ENCODE measurements around the gene C4BPB. TPM values are rescaled to one million over a fixed set of nuclear protein-coding genes. Genes with fewer than 3 reads are reported as not detected.

C4BPB gene
- polyA plus RNA-seq, 1 experiment: not detected

DNA sequence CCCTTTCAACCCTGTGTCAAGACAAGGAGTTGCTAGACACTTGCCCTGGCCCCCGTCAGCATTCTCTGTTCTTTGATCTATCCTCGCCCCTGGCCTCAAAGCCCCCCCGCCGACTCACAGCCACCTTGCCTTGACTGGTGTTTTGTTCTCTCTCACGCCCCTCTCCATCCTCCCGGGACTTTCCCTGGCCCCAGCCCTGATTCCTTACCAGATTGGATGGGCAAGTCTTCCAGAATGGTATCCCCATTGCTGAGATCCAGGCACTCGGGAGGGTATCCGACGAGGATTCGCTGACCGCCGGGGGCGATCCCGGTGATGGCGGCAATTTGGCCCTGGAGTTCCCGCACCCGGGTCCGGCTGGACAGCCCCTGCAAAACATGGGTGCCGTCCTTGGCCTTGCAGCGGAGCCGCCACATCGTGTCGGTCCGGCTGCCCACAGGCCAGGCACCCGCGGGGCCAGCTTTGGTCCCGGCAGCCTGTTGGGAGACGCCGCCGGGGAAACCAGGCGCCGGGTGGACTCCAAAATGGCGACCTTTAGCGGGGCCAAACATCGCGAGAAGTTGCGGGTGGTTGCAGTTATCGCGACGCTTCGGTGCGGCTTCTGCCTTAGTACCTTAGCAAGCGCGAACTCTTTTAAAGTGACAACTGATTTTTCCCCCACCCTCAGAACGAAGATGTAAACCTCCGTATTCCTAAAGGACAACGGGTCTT, 38.0 kb upstream of the C4BPB start:
- Histone ChIP-seq H3K27ac (ENCODE audit: low read depth, low read length) (peak overlapping the region; percentile 79), H3K27me3 (ENCODE audit: control insufficient read depth, insufficient read depth, low read length) (peaks cover 7% of the 10 kb centered on the region), H3K4me3 (ENCODE audit: low read depth, low read length) (peak overlapping the region; percentile 75), H3K9me3 (ENCODE audit: control insufficient read depth, insufficient read depth, low read length) (peaks cover 8% of the 10 kb centered on the region; the same call in 1 of the 2 replicates)
- TF ChIP-seq, protein P1, sequence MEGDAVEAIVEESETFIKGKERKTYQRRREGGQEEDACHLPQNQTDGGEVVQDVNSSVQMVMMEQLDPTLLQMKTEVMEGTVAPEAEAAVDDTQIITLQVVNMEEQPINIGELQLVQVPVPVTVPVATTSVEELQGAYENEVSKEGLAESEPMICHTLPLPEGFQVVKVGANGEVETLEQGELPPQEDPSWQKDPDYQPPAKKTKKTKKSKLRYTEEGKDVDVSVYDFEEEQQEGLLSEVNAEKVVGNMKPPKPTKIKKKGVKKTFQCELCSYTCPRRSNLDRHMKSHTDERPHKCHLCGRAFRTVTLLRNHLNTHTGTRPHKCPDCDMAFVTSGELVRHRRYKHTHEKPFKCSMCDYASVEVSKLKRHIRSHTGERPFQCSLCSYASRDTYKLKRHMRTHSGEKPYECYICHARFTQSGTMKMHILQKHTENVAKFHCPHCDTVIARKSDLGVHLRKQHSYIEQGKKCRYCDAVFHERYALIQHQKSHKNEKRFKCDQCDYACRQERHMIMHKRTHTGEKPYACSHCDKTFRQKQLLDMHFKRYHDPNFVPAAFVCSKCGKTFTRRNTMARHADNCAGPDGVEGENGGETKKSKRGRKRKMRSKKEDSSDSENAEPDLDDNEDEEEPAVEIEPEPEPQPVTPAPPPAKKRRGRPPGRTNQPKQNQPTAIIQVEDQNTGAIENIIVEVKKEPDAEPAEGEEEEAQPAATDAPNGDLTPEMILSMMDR (IDR thresholded peaks at IDR 0.05; ENCODE audit: low read depth, low read length): no peak
- ChIA-PET CTCF (interaction anchor here (0.6 to 2.0 kb wide), 36 partner anchors 8 to 648 kb away, joined by 3 to 20 read pairs (median 5); partner anchors contain the start of genes C1orf116 and CD55), POLR2A (interaction anchor here (0.6 to 1.1 kb wide), 2 partner anchors 26 to 177 kb away, joined by 3 to 4 read pairs; no protein-coding TSS in a partner anchor)
- DNase-seq (ENCODE audit: low read depth, low spot score): peak; percentile 80

DNA sequence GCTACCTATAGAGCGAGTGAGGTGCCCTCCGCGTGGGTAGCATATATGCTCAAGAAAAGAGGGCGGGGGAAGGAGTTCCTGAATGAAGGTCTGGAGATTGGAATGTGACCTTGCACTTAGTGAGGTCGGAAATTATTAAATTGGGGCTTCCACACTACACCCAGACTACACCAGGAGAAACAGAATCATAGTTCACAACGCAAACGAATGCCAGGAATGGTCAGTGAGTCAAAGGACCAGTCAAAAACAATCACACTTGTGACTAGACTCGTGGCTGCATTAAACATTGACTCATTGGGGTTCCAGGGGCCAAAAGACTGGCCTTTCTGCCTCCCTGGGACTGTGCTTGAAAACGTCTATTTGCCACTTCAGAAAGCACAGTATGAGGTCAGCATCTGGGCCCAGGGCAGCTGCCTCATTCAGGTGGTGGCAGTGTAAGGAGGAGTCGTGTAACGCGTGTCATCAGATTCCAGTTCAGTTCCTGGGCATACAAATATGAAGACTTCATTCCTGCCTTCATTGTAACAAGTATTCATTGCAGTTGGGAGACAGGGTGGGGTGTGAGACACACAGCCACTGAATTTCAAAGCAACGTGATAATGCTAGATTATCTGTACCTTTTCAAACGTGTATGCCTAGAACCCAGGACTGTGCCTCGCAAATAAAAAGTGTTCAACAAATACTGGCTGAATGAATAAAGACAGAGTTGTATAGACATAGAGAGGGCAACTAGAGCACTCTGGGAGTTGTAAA, 37.3 kb upstream of the C4BPB start, which contains the start of gene YOD1:
YOD1 (minus strand) TSS at position 18 of the 753 bp plus-strand sequence. CDS start 178 bp downstream, outside the sequence.
- H3K27me3 ChIP-seq (ENCODE audit: control insufficient read depth, insufficient read depth, low read length): peaks cover 7% of the 10 kb centered on the region
- TF ChIP-seq, protein P1 (IDR thresholded peaks at IDR 0.05; ENCODE audit: low read depth, low read length): no peak
- peak within 1 kb of the TSS; percentile 79 for H3K27ac ChIP-seq (ENCODE audit: low read depth, low read length)
- no peak for DNase-seq (ENCODE audit: low read depth, low spot score)
- CTCF ChIA-PET: interaction anchor here (0.7 kb wide), 1 partner anchor 27 kb away, joined by 3 read pairs; no protein-coding TSS in a partner anchor
- POLR2A ChIA-PET: interaction anchor here (1.1 kb wide), 1 partner anchor 27 kb away, joined by 4 read pairs; no protein-coding TSS in a partner anchor
- peaks cover 8% of the 10 kb centered on the region; the same call in 1 of the 2 replicates for H3K9me3 ChIP-seq (ENCODE audit: control insufficient read depth, insufficient read depth, low read length)
- peak within 1 kb of the TSS; percentile 75 for H3K4me3 ChIP-seq (ENCODE audit: low read depth, low read length)

DNA sequence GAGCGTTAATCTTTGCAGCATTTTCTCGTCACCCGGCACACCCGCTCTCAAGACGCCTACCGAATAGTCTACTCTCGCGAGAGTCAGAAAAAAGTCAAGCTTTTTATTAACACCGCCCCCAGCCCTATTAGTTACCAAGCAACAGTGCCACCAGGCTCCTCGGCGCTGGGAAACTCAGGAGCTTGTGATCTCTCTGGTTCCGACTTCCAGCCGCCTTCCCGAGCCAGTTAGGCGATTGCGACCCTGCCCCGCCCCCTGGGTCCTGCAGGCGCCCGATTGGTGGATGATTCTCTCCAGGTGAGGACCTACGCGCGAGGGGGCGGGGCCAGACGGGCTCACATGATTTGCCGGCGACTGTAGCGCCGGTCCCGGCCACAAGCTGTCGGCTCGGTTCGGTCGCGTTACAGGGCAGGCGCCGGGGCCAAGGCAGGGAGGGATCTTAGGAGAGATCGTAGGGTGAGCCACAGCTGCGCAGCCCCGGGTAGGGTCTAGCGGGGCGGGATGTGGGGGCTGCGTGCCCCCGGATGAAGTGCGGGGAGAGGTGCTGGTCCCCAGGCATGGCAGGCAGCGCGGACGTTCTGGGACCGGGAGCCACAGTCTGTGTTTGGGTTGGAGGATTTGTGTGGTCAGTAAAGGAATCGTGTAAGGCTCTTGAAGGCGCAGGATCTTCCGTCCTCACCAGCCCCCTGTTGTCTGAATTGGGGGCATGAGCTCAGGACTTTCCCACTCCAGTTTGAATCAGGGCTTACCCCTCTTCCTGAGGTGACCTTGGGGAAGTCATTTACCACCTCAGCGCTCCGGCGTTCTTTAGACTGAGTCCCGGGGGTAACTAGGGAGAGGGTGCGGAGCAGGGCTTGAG, 35.5 kb upstream of the C4BPB start, which contains the start of gene PFKFB2:
PFKFB2 (plus strand) TSS at position 365 of the 859 bp plus-strand sequence. CDS start 1,443 bp downstream, outside the sequence.
- peaks cover 7% of the 10 kb centered on the region for H3K27me3 ChIP-seq (ENCODE audit: control insufficient read depth, insufficient read depth, low read length)
- DNase-seq (ENCODE audit: low read depth, low spot score): peak; percentile 69
- peak within 1 kb of the TSS; percentile 73 for H3K4me3 ChIP-seq (ENCODE audit: low read depth, low read length)
- peak within 1 kb of the TSS; percentile 57 for H3K27ac ChIP-seq (ENCODE audit: low read depth, low read length)
- H3K9me3 ChIP-seq (ENCODE audit: control insufficient read depth, insufficient read depth, low read length): peaks cover 8% of the 10 kb centered on the region; the same call in 1 of the 2 replicates
- TF ChIP-seq, protein P1 (IDR thresholded peaks at IDR 0.05; ENCODE audit: low read depth, low read length): no peak
- ChIA-PET POLR2A (no interaction called here), CTCF (interaction anchor here (0.6 to 1.9 kb wide), 8 partner anchors 13 to 353 kb away, joined by 3 to 9 read pairs (median 4); no protein-coding TSS in a partner anchor)

DNA sequence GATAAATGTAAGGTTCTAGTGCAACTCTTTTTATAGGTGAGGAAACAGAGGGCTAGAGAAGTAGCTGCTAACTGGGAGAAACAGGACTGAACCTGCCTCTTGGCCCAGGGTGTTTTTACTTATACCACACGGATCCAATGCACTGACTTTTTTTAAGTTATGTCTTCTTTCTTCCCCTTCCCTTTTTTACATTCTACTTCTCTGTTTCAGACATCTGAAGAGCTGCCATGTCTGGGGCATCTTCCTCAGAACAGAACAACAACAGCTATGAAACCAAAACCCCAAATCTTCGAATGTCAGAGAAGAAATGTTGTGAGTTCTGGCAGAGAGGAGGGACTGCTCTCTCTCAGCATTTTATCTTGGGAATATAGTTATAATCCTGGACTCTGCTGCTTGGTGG, 34.2 kb upstream of the C4BPB start:
- Histone ChIP-seq H3K9me3 (ENCODE audit: control insufficient read depth, insufficient read depth, low read length) (peaks cover 8% of the 10 kb centered on the region; the same call in 1 of the 2 replicates), H3K4me3 (ENCODE audit: low read depth, low read length) (no peak overlapping the region), H3K27me3 (ENCODE audit: control insufficient read depth, insufficient read depth, low read length) (peaks cover 8% of the 10 kb centered on the region), H3K27ac (ENCODE audit: low read depth, low read length) (no peak overlapping the region)
- POLR2A ChIA-PET: no interaction called here
- CTCF ChIA-PET: interaction anchor here (1.3 kb wide), 1 partner anchor 423 kb away, joined by 3 read pairs; no protein-coding TSS in a partner anchor
- no peak for DNase-seq (ENCODE audit: low read depth, low spot score)
- TF ChIP-seq, protein P1 (IDR thresholded peaks at IDR 0.05; ENCODE audit: low read depth, low read length): no peak

All from AG04450 (cell line).